Measurements from ENCODE around the gene WAS. TPM values are rescaled to one million over a fixed set of nuclear protein-coding genes. Genes with fewer than 3 reads are reported as not detected.
"Not testable (repeated sequence)": the region's sequence is repeated elsewhere in the genome, so short reads cannot be mapped to it uniquely, and the experiment has no call there.

WAS gene
- 0.42 TPM in 1 of 2 replicates, not detected in the other for total RNA-seq (2014; rRNA removed; shearing (Covaris generic))
- polyA plus RNA-seq (2015; cell fraction: cytosol; rRNA removed) = 0.20 TPM in 1 of 2 replicates, not detected in the other
- 0.39 and 0.75 TPM in 2 replicates for polyA plus RNA-seq (2015; cell fraction: nucleus; rRNA removed)

DNA sequence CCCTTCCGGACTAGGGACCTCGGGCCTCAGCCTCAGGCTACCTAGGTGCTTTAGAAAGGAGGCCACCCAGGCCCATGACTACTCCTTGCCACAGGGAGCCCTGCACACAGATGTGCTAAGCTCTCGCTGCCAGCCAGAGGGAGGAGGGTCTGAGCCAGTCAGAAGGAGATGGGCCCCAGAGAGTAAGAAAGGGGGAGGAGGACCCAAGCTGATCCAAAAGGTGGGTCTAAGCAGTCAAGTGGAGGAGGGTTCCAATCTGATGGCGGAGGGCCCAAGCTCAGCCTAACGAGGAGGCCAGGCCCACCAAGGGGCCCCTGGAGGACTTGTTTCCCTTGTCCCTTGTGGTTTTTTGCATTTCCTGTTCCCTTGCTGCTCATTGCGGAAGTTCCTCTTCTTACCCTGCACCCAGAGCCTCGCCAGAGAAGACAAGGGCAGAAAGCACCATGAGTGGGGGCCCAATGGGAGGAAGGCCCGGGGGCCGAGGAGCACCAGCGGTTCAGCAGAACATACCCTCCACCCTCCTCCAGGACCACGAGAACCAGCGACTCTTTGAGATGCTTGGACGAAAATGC, at the start of gene WAS:
Gene WAS (plus strand): TSS at position 389 of the 572 bp plus-strand sequence. CDS start 55 bp downstream, at position 444.
- in situ Hi-C loops (cut with HindIII; ENCODE audit: low pct_unique_long_range_greater_than_20kb, low sequenced_read_pairs) = no loop called here
- DNase-seq (ENCODE audit: low read depth, low spot score) = no peak

DNA sequence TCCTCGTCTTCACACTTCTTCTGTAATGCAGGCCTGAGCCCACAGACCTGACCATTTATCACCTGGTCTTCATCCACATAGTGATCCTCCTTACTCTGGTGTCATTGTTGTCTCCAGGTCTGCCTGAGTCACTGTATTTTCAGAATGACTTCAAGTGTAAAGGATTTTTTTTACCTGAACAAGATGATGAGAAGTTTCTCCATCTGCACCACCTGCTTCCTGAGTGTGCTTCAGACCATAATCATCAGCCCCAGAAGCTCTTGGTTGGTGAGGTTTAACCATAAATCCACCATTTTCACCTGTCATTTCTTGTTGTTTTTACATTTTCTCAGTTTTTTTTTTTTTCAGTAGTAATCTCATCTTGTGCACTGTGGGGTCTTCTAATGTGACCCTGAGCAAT, 47.3 kb upstream of the WAS start:
- in situ Hi-C loops (cut with HindIII; ENCODE audit: low pct_unique_long_range_greater_than_20kb, low sequenced_read_pairs) = no loop called here

DNA sequence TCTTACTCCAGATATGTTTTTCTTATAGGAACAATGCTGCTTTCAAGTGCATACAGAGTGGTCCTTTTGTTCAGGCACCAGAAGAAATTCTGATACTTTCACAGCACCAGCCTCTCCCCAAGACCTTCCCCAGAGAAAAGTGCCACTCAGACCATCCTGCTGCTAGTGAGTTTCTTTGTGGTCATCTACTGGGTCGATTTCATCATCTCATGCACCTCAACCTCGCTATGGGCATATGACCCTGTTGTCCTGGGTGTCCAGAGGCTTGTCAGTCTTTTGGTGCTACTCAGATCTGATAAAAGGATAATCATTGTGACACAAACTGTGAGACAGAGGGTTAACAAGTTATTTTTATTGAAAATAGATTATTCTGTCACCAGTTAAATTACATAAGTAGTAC, 46.8 kb upstream of the WAS start:
- peak; percentile 33 for DNase-seq (ENCODE audit: low read depth, low spot score)
- in situ Hi-C loops (cut with HindIII; ENCODE audit: low pct_unique_long_range_greater_than_20kb, low sequenced_read_pairs) = no loop called here

More for the DNA sequence above, 47.3 kb upstream of the WAS start:
- DNase-seq (ENCODE audit: low read depth, low spot score) = no peak

DNA sequence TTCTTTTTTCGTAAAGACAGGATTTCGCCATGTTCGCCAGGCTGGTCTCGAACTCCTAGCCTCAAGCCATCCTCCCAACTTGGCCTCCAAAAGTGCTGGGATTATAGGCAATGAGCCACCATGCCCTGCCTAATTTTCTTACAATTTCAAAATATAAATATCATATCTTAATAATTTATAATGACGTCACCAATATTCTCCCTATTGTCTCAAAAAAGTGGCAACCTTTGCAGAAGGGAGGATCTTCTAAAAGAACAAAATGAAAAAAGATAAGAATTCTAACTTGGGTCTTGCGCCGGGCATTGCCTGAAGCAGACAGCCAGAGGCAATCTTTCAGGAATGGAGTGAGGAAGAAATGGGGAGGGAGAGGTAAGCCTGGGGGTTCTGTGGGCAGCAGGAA, 37.9 kb upstream of the WAS start:
- in situ Hi-C loops (cut with HindIII; ENCODE audit: low pct_unique_long_range_greater_than_20kb, low sequenced_read_pairs) = no loop called here
- no peak for DNase-seq (ENCODE audit: low read depth, low spot score)

DNA sequence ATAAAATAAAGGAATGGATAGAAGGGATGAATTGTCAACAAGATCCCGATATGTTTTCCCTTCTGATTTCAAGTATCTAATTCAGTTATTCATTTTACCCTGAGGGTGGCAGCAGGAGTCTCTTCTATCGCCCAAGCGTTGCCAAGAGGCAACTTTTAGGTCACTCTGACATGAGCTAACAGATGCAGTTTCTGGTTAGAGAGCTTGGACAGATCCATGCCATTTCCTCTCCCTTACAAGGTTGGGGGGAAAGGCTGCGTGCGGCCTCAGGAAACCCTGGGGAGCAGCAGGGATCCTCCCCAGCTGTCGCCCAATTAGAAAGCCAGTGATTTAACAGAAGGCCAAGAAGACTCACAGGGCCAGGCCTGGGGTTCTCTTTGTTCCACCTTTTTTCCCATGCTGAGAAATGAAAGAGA, 35.3 kb upstream of the WAS start:
- peak; percentile 55 for DNase-seq (ENCODE audit: low read depth, low spot score)
- in situ Hi-C loops (cut with HindIII; ENCODE audit: low pct_unique_long_range_greater_than_20kb, low sequenced_read_pairs) = no loop called here

DNA sequence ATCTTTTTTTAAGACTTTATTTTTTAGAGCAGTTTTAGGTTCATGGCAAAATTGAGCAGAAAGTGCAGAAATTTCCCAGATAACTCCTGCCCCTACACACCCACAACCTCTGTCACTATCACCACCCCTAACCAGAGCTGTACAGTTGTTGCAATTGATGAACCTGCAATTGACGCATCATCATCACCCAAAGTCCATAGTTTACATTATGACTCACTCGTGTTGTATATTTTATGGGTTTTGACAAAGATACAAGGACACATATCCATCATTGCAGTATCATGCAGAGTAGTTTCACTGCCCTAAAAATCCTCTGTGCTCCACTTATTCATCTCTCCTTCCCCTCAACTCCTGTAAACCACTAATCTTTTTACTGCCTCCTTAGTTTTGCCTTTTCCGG, 34.5 kb upstream of the WAS start:
- in situ Hi-C loops (cut with HindIII; ENCODE audit: low pct_unique_long_range_greater_than_20kb, low sequenced_read_pairs) = no loop called here
- no peak for DNase-seq (ENCODE audit: low read depth, low spot score)

DNA sequence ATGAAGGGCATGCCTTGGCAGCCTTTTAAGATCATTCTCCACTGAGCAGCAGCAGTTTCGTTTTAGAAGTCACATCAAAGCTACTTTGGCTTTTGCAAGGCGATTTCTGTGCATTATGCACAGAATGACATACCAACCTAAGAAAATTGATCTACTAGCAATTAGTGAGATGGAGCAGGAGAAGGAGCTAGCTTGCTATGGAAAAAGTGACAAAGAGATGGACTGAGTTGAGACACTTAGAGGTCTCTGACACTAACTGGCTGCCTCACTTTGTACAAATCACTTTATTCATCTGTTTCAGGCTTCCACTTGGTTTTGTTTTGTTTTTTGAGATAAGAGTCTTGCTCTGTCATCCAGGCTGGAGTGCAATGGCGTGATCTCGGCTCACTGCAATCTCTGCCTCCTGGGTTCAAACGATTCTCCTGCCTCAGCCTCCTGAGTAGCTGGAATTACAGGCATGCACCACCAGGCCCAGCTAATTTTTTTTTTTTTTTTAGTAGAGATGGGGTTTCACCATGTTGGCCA, 31.5 kb upstream of the WAS start:
- DNase-seq (ENCODE audit: low read depth, low spot score); in situ Hi-C loops (cut with HindIII; ENCODE audit: low pct_unique_long_range_greater_than_20kb, low sequenced_read_pairs): not testable (repeated sequence)

DNA sequence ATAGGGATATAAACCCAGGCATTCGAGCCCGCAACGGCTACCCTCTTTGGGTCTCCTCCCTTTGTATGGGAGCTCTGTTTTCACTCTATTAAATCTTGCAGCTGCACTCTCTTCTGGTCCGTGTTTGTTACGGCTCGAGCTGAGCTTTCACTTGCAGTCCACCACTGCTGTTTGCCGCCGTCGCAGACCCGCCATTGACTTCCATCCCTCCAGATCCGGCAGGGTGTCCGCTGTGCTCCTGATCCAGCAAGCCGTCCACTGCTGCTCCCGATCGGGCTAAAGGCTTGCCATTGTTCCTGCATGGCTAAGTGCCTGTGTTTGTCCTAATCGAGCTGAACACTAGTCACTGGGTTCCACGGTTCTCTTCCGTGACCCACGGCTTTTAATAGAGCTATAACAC, 28.9 kb upstream of the WAS start:
- in situ Hi-C loops (cut with HindIII; ENCODE audit: low pct_unique_long_range_greater_than_20kb, low sequenced_read_pairs) = not testable (repeated sequence)

DNA sequence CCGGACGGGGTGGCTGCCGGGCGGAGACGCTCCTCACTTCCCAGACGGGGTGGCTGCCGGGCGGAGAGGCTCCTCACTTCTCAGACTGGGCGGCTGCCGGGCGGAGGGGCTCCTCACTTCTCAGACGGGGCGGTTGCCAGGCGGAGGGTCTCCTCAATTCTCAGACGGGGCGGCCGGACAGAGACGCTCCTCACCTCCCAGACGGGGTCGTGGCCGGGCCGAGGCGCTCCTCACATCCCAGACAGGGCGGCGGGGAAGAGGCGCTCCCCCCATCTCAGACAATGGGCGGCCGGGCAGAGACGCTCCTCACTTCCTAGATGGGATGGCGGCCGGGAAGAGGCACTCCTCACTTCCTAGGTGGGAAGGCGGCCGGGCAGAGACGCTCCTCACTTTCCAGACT, 23.9 kb upstream of the WAS start:
- DNase-seq (ENCODE audit: low read depth, low spot score); in situ Hi-C loops (cut with HindIII; ENCODE audit: low pct_unique_long_range_greater_than_20kb, low sequenced_read_pairs): not testable (repeated sequence)

More for the DNA sequence above, 28.9 kb upstream of the WAS start:
- DNase-seq (ENCODE audit: low read depth, low spot score) = not testable (repeated sequence)

DNA sequence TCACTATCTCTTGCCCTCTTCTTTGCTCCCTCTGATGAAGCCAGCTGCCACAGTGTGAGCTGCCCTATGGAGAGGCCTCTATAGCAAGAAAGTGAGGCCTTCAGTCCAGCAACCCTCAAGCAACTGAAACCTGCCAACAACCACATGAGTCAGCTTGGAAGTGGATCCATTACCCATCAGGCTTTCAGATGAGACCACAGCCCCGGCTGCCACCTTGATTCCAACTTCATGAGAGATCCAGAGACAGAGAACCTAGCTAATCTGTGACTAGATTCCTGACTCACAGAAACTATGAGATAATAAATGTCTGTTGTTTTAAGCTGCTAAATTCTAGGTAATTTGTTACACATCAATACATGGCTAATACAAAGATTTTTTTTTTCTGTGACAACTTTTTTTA, 20.4 kb upstream of the WAS start:
- no peak for DNase-seq (ENCODE audit: low read depth, low spot score)
- in situ Hi-C loops (cut with HindIII; ENCODE audit: low pct_unique_long_range_greater_than_20kb, low sequenced_read_pairs) = no loop called here

DNA sequence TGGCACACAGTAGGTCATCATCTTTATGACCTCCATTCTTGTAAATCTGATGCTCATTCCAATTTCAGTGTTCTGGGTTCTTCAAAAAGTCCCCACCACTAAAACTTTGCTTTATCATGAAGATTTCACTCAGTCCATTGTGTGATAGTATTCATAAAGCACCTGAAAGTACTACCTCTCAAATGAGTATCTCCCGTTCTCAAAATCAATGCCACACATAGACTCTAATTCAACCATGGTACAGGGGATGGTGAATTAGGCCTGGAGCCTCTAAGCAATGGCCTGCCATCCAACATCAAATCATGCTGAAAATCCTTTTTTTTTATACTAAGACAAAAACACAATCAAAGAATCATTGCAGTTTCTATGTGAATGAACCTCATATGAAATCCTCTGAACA, 19.4 kb upstream of the WAS start:
- in situ Hi-C loops (cut with HindIII; ENCODE audit: low pct_unique_long_range_greater_than_20kb, low sequenced_read_pairs) = no loop called here
- DNase-seq (ENCODE audit: low read depth, low spot score) = no peak

DNA sequence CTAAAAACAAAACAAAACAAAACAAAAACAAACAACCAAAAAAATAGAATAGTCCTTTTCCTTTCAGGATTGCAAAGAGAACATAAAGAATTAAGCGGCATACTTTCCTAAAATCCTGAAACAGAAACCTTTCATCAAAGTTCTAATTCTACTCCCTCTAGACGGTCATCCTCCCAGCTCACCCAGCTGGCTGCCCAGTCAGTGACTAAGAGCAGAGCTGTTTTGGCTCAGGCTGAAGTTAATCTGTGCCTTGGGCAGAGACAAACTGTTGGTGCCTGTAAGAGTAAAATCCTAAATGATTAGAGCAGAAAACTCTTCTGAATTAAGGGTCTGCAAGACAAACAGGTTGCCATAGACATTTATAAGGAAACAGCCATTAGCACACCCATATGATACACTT, 17.6 kb upstream of the WAS start:
- DNase-seq (ENCODE audit: low read depth, low spot score) = no peak
- in situ Hi-C loops (cut with HindIII; ENCODE audit: low pct_unique_long_range_greater_than_20kb, low sequenced_read_pairs) = no loop called here

DNA sequence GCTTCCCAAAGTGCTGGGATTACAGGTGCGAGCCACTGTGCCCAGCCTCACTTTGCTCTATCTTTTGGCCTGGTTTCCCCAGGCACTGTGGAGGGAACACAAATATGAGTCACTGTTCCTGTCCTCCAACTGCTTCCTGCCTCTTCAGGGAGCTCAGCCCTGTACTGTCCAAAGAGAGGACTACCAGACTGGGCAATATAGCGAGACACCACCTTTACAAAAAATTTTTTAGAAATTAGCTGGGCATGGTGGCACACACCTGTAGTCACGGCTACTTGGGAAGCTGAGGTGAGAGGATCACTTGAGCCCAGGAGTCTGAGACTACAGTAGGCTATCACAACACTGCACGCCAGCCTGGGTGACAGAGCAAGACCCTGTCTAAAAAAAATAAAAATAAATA, 16.9 kb upstream of the WAS start:
- DNase-seq (ENCODE audit: low read depth, low spot score) = no peak

DNA sequence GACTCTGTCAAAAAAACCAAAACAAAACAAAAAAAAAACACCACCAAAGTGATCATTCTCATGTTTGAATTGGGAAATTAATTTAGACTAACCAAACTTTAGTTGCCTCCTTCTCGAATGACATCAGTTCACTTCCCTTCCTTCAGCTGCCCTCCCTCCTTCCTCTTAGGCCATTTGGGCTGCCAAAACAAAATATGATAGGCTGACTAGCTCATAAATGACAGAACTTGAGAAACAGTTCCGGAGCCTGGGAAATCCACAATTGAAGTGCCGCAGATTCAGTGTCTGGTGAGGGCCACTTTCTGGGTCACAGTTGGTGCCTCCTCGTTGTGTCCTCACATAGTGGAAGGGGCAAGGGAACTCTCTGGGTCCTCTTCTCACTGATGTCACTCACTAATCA, 16.1 kb upstream of the WAS start:
- in situ Hi-C loops (cut with HindIII; ENCODE audit: low pct_unique_long_range_greater_than_20kb, low sequenced_read_pairs) = no loop called here
- DNase-seq (ENCODE audit: low read depth, low spot score) = no peak

More for the DNA sequence above, 16.9 kb upstream of the WAS start:
- in situ Hi-C loops (cut with HindIII; ENCODE audit: low pct_unique_long_range_greater_than_20kb, low sequenced_read_pairs) = no loop called here

DNA sequence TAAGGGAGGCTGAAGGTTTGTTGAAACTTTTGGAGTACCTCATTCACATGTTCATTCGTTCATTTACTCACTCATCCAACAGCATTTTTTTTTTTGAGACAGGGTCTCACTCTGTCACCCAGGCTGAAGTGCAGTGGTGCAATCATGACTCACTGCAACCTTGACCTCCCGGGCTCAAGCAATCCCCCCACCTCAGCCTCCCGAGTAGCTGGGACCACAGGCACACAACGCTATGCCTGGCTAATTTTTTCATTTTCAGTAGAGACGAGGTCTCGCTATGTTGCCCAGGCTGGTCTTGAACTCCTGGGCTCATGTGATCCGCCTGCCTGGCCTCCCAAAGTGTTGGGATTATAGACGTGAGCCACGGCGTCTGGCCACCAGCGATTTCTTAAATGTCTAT, 15.4 kb upstream of the WAS start:
- in situ Hi-C loops (cut with HindIII; ENCODE audit: low pct_unique_long_range_greater_than_20kb, low sequenced_read_pairs); DNase-seq (ENCODE audit: low read depth, low spot score): not testable (repeated sequence)

DNA sequence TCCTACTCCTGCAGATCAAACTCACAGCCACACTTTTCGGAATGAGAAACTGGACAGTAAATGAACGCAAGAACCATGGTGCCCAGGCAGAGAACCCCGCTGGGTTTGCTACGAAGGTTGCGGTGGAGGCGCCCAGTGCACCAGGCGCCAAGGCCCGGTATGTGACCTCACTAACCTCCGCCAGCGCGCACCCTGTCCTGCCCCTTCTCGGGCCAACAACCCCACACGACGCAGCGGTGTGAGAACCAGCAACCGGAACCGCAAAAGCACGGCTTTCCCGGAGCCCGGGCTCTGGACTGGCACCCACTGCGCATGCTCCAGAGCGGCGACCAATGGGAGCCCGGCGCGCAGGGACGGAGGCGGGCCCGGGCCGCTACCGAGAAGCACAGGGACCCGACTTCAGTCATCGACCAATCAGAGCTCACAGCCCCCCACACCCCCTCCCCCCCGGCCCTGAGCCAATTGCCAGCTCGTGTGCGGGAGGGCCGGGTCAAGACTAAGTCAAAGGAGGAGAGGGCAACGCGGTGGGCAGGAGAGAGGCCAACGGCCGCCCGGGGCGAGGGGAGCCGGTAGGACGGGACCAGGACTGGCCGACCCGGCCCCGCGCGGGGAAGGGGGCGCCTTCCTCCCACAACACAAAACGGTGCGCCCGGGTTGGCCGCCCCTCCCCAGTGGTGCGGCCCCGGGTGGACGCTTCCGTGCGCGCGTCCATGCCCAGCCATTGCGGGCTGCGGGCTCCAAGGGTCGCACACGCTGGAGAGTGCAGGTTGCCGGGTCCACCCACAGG, 7.3 kb upstream of the WAS start:
- in situ Hi-C loops (cut with HindIII; ENCODE audit: low pct_unique_long_range_greater_than_20kb, low sequenced_read_pairs) = no loop called here
- DNase-seq (ENCODE audit: low read depth, low spot score) = peak; percentile 88

DNA sequence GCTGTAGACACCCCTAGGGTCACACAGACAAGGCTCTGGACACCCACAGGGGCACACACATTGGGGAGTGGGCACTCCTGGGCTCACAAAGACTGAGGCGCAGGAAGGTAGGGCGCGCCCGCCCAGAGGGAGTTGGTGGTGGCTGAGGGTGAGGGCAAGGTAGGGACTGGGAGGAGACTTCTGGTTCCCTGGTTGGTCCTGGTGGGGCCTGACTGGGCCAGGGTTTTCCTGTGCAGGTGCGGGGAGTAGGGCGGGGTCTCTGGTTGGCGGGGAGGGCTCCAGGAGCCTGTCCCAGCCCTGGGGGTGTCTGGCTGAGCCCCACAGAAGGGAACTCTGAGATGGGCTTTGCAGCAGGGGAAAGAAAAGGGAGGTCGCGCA, 6.7 kb upstream of the WAS start:
- no peak for DNase-seq (ENCODE audit: low read depth, low spot score)
- in situ Hi-C loops (cut with HindIII; ENCODE audit: low pct_unique_long_range_greater_than_20kb, low sequenced_read_pairs) = no loop called here

DNA sequence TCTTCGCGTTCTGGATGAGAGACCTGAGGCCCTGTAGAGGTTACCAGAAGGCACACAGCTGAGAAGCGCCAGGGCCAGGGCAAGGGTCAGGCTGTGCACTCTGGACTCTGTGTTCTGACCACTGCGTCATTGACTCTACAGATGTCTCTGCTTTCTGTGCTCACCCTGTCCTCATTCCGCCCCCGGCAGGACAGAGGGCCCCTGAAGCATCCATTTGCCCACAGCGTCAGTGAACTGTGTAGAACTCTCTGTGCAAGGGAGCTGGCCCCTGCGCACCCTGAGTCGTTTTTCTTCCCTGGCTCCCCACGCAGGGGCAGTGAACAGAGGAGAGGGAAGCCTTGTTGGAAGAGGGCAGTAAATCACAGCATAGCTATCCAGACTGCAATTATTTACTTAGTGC, 6.1 kb upstream of the WAS start:
- no peak for DNase-seq (ENCODE audit: low read depth, low spot score)
- in situ Hi-C loops (cut with HindIII; ENCODE audit: low pct_unique_long_range_greater_than_20kb, low sequenced_read_pairs) = no loop called here

DNA sequence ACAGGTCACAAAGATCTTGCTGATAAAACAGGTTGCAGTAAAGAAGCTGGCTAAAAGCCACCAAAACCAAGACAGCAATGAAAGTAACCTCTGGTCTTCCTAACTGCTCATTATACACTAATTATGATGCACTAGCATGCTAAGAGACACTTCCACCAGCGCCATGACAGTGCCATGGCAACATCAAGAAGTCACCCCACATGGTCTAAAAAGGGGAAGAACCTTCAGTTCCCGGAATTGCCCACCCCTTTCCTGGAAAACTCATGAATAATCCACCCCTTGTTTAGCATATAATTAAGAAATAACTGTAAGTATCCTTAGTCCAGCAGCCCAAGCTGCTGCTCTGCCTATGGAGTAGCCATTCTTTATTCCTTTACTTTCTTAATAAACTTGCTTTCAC, 3.1 kb upstream of the WAS start:
- in situ Hi-C loops (cut with HindIII; ENCODE audit: low pct_unique_long_range_greater_than_20kb, low sequenced_read_pairs) = not testable (repeated sequence)
- DNase-seq (ENCODE audit: low read depth, low spot score) = peak; percentile 9

Data from SK-MEL-5 (cell line).